Uterus (tissue), 4 donors: ENCODE measurements around the gene HSPA4. TPM values are rescaled to one million over a fixed set of nuclear protein-coding genes. Genes with fewer than 3 reads are reported as not detected.

Experiments
- DNase-seq, 2 donors: peaks; one replicate each; pipeline ENCODE4 v3.0.0-alpha.2; 2019 to 2020
- H3K27ac ChIP-seq, 2 donors: fragments of 200-600 bp; sonication (generic); 1 replicate in 1 of 2; 2 replicates in 1 of 2; pipeline ENCODE4 v1.5.1; 2016 to 2018
- H3K27me3 ChIP-seq, 2 donors: fragments of 200-600 bp; sonication (generic); one replicate each; pipeline ENCODE4 v1.5.1; 2018 to 2019; ENCODE audit warnings: control low read depth in 1 of 2
- H3K36me3 ChIP-seq, 2 donors: fragments of 200-600 bp; sonication (generic); one replicate each; pipeline ENCODE4 v1.5.1; 2019; ENCODE audit warnings: control low read depth in 1 of 2
- H3K4me1 ChIP-seq, 2 donors: fragments of 200-600 bp; sonication (generic); one replicate each; pipeline ENCODE4 v1.5.1; 2018 to 2019; ENCODE audit warnings: control low read depth in 1 of 2
- H3K4me3 ChIP-seq, 2 donors: fragments of 200-600 bp; sonication (generic); 1 replicate in 1 of 2; 2 replicates in 1 of 2; pipeline ENCODE4 v1.5.1; 2018 to 2019; ENCODE audit warnings: mild to moderate bottlenecking in 1 of 2
- H3K9me3 ChIP-seq, 2 donors: fragments of 200-600 bp; sonication (generic); one replicate each; pipeline ENCODE4 v1.5.1; 2019; ENCODE audit warnings: control low read depth in 1 of 2
- POLR2A ChIP-seq, 2 donors: fragments of 450-650 bp; IDR thresholded peaks; one replicate each; pipeline ENCODE4 v1.6.1; 2016; ENCODE audit warnings: antibody characterized with exemption in 2 of 2, mild to moderate bottlenecking in 1 of 2, moderate library complexity in 1 of 2
- intact Hi-C: fragments of 100-400 bp; cut with DNase I; formaldehyde crosslinking; loops from one replicate; pipeline ENCODE4 v1.15.1; 2023; ENCODE audit warnings: low total_unique reads
- total RNA-seq, 4 donors: library from RNA; depleted of rRNA in 3 of 4; stranded (reverse); fragments of >200 nt in 3 of 4; gene quantifications; one replicate each; pipeline versions ENCODE4 v1.1.0 to v1.2.4, GENCODE V29; 2014 to 2023
- TF ChIP-seq, protein P1 (sequence below), 4 experiments: fragments of 200-600 bp in 2 of 4; fragments of 450-650 bp in 2 of 4; sonication (generic) in 2 of 4; IDR thresholded peaks; one replicate each; pipeline ENCODE4 v1.5.1; 2016 to 2019; ENCODE audit warnings: antibody characterized with exemption in 4 of 4, mild to moderate bottlenecking in 2 of 4, moderate library complexity in 1 of 4
- donor health status: DM: yes; HTN: yes; CAD: no.

HSPA4 gene
- total RNA-seq, 4 donors from 2014 or later: 22.4 to 107 (median 72.4) TPM

- Histone ChIP-seq H3K27me3 (no peaks in the 10 kb centered on the region), H3K36me3 (no peaks in the 10 kb centered on the region), H3K9me3 (no peaks in the 10 kb centered on the region), H3K27ac (peak within 1 kb of the TSS; percentile 93 to 95), H3K4me3 (peak within 1 kb of the TSS; percentile 81 to 90), H3K4me1 (no peaks in the 10 kb centered on the region)
- TF ChIP-seq, protein P1, sequence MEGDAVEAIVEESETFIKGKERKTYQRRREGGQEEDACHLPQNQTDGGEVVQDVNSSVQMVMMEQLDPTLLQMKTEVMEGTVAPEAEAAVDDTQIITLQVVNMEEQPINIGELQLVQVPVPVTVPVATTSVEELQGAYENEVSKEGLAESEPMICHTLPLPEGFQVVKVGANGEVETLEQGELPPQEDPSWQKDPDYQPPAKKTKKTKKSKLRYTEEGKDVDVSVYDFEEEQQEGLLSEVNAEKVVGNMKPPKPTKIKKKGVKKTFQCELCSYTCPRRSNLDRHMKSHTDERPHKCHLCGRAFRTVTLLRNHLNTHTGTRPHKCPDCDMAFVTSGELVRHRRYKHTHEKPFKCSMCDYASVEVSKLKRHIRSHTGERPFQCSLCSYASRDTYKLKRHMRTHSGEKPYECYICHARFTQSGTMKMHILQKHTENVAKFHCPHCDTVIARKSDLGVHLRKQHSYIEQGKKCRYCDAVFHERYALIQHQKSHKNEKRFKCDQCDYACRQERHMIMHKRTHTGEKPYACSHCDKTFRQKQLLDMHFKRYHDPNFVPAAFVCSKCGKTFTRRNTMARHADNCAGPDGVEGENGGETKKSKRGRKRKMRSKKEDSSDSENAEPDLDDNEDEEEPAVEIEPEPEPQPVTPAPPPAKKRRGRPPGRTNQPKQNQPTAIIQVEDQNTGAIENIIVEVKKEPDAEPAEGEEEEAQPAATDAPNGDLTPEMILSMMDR (IDR thresholded peaks at IDR 0.05): peak in 1 of 4 experiments; percentile 3
- TF ChIP-seq POLR2A (IDR thresholded peaks at IDR 0.05): peak; percentile 60 to 81
- DNase-seq: peak; percentile 93
- intact Hi-C loops: no loop called here
Measured at GRCh38 chr5:133025804-133026663, 25.8 kb upstream of the HSPA4 start, which contains the start of gene ZCCHC10. Gene ZCCHC10, minus strand, starts transcription at chr5:133026549. Its CDS starts 12 bp downstream, at chr5:133026537.

GRCh38 chr5:133026664-133027153 lies 25.1 kb upstream of the HSPA4 start:
- no peak for TF ChIP-seq POLR2A (IDR thresholded peaks at IDR 0.05)
- TF ChIP-seq, protein P1 (IDR thresholded peaks at IDR 0.05): no peak
- Histone ChIP-seq H3K27me3 (no peaks in the 10 kb centered on the region), H3K27ac (peak overlapping the region; percentile 93 to 95), H3K9me3 (no peaks in the 10 kb centered on the region), H3K36me3 (no peaks in the 10 kb centered on the region), H3K4me3 (peak overlapping the region; percentile 81 to 90), H3K4me1 (no peaks in the 10 kb centered on the region)
- intact Hi-C loops: no loop called here
- DNase-seq: no peak

DNA sequence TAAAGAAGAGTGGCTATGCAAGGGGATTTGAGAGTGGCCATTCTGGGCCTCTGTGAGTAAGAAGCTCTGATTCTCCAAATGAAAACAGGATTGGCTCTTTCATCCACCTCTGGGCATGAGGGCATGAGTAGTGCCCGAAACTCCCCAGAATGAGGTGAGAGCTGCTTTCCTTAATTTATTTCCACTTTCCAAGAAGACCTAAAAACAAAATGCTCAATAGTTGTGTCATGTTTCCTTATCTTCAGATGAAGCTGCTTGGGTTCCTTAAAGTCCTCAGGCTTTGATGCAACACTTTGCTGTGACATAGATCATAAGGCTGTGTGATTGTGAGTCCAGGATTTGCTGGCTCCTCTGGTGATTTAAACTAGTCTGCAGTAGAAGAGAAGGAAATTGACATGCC lies 22.4 kb upstream of the HSPA4 start:
- no peaks in the 10 kb centered on the region for H3K4me1 ChIP-seq
- intact Hi-C loops: no loop called here
- no peak for DNase-seq
- H3K36me3 ChIP-seq: no peaks in the 10 kb centered on the region
- TF ChIP-seq, protein P1 (IDR thresholded peaks at IDR 0.05): no peak
- no peak for TF ChIP-seq POLR2A (IDR thresholded peaks at IDR 0.05)
- H3K4me3 ChIP-seq: no peak overlapping the region
- H3K27me3 ChIP-seq: no peaks in the 10 kb centered on the region
- no peaks in the 10 kb centered on the region for H3K9me3 ChIP-seq
- H3K27ac ChIP-seq: no peak overlapping the region

DNA sequence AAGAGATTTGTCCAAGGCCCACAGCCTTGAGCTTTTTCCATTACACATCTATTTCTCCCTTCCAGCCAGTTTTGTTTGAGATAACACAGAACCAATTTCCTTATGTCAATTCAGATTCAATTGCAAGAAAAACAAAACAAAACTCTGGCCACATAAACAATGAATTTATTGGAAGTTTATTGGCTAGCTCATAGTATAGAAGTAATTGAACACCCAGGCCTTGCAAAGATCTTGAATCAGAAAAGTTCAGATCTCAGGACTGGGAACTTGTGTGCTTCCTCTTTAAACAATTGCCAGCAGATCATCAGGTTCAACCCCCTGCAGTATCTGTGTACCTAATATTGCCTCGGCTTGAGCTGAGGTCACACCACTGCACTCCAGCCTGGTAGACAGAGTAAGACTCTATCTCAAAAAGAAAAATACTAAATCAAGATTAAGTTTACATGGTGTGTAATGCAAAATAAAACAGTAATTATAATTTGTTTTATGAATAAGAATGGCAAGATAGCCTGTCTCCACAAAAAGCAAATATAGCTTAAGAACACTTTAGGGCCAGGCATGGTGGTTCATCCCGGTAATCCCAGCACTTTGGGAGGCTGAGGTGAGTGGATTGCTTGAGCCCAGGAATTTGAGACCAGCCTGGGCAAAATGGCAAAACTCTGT lies 21.3 kb upstream of the HSPA4 start:
- TF ChIP-seq, protein P1 (IDR thresholded peaks at IDR 0.05): no peak
- no peak for TF ChIP-seq POLR2A (IDR thresholded peaks at IDR 0.05)
- H3K4me1 ChIP-seq: no peaks in the 10 kb centered on the region
- H3K27ac ChIP-seq: no peak overlapping the region
- no peak for DNase-seq
- no peaks in the 10 kb centered on the region for H3K27me3 ChIP-seq
- intact Hi-C loops: no loop called here
- H3K4me3 ChIP-seq: no peak overlapping the region
- H3K36me3 ChIP-seq: no peaks in the 10 kb centered on the region
- no peaks in the 10 kb centered on the region for H3K9me3 ChIP-seq
